ENCODE measurements around the gene HMGN4. TPM values are rescaled to one million over a fixed set of nuclear protein-coding genes. Genes with fewer than 3 reads are reported as not detected.

The HMGN4 gene
- total RNA-seq, 4 donors from 2014 or later: 27.1 to 43.0 (median 39.2) TPM

GRCh38 chr6:26552640-26553188 is 14.5 kb downstream of the HMGN4 start:
- no peak for DNase-seq (ENCODE audit: low spot score in 2 of 2)
- H3K4me3 ChIP-seq (ENCODE audit: low read depth, poor library complexity, severe bottlenecking): no peak overlapping the region
- 52 to 58% methylated on average over 11 of the region's 11 CpGs for WGBS, 2 donors
- TF ChIP-seq POLR2A (IDR thresholded peaks at IDR 0.05): no peak
- TF ChIP-seq, protein P1, sequence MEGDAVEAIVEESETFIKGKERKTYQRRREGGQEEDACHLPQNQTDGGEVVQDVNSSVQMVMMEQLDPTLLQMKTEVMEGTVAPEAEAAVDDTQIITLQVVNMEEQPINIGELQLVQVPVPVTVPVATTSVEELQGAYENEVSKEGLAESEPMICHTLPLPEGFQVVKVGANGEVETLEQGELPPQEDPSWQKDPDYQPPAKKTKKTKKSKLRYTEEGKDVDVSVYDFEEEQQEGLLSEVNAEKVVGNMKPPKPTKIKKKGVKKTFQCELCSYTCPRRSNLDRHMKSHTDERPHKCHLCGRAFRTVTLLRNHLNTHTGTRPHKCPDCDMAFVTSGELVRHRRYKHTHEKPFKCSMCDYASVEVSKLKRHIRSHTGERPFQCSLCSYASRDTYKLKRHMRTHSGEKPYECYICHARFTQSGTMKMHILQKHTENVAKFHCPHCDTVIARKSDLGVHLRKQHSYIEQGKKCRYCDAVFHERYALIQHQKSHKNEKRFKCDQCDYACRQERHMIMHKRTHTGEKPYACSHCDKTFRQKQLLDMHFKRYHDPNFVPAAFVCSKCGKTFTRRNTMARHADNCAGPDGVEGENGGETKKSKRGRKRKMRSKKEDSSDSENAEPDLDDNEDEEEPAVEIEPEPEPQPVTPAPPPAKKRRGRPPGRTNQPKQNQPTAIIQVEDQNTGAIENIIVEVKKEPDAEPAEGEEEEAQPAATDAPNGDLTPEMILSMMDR (IDR thresholded peaks at IDR 0.05): no peak
- intact Hi-C loops (cut with DNase I; ENCODE audit: low total_unique reads): no loop called here

GRCh38 chr6:26553264-26553634 is 15.1 kb downstream of the HMGN4 start:
- intact Hi-C loops (cut with DNase I; ENCODE audit: low total_unique reads): no loop called here
- WGBS, 2 donors: 1 to 2% methylated on average over 13 of the region's 13 CpGs
- peak; percentile 71 to 95 for DNase-seq (ENCODE audit: low spot score in 2 of 2)
- peak overlapping the region; percentile 24 for H3K4me3 ChIP-seq (ENCODE audit: low read depth, poor library complexity, severe bottlenecking)
- TF ChIP-seq POLR2A (IDR thresholded peaks at IDR 0.05): no peak
- TF ChIP-seq, protein P1 (IDR thresholded peaks at IDR 0.05): no peak

DNA sequence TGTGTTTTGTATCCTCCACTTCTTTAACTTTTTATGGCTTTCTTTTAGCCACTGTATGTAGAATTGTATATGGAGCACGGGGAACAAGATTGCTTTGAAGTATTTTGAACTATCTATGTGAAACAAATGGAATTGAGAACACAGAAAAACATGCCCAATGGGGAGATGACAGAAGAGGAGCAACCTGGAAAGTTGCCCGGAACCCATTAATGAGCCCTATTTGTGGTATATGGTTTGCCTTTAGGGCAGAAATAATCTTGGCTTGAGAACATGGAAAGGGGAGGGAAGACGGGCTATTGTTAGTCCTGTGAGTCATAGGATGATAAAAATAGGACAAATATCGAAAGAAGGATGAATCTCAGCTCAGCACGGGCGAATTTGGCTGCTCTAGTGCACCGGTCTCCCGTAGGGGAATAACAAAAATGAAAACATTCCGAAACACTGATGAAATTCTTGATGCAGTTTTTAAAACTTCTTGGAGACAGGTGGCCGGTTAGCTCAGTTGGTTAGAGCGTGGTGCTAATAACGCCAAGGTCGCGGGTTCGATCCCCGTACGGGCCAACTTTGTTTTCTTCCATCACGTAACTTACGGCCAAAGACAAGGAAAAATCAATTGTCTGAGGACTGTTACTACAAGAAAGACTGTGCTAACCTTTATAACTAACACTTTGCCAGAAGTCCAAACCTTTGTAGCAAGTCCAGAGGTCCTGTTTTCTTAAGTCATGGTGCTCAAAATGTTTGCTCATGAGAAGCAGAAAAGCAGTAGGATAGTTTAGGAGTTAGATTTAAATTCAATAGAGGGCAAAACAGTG is 15.7 kb downstream of the HMGN4 start:
- intact Hi-C loops (cut with DNase I; ENCODE audit: low total_unique reads): no loop called here
- peak overlapping the region; percentile 24 for H3K4me3 ChIP-seq (ENCODE audit: low read depth, poor library complexity, severe bottlenecking)
- 0 to 1% methylated on average over 19 of the region's 19 CpGs for WGBS, 2 donors
- DNase-seq (ENCODE audit: low spot score in 2 of 2): peak; percentile 81 to 94
- TF ChIP-seq, protein P1 (IDR thresholded peaks at IDR 0.05): no peak
- TF ChIP-seq POLR2A (IDR thresholded peaks at IDR 0.05): no peak

DNA sequence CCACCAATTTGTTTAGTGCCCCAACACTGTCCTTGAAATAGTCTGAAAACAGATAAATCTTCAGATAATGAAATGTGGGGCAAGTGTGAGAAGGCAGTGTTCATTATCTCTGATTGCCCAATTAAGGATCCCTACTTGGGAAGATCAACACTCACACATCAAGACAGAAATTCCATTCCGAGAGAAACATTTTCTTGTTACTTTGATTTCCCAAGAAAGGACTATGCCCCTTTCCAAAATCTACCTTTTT is 16.2 kb downstream of the HMGN4 start:
- DNase-seq (ENCODE audit: low spot score in 2 of 2): no peak
- TF ChIP-seq, protein P1 (IDR thresholded peaks at IDR 0.05): no peak
- no peak for TF ChIP-seq POLR2A (IDR thresholded peaks at IDR 0.05)
- intact Hi-C loops (cut with DNase I; ENCODE audit: low total_unique reads): no loop called here
- no peak overlapping the region for H3K4me3 ChIP-seq (ENCODE audit: low read depth, poor library complexity, severe bottlenecking)
- WGBS, 2 donors: 25% methylated on average over 1 of the region's 1 CpG

DNA sequence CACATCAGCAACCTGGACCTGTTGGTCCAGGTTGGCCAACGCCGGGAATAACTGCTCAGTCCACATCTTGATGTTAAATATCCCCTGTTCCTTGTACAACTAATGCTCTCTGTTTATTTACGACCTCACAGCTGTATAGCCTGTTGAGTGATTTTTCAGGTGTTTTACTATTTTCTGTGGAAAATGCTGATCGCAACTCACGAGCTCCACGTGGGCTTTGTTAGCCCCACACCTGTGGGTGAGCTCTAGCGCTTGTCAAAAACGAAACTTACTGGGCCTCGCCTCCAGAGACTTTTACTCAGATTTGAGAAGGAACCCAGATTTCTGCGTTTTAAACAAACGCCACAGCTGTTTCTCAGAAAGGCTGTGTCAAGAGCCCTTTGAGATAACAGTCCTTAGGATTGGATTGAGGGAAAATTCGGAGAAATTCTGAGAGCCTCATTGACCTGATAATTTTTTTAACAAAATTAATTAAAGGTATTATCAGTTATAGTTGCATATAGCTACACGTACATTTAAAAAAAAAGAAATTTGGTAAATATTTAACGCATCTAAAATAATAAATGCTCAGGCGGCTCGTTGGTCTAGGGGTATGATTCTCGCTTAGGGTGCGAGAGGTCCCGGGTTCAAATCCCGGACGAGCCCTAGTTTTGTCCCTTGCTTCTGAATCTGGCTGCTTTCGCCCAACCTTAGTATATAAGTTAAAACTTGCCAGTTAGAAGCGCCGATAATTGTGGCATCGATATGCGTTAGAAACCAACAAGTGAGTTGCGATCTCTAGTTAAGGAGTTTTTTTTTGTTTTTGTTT is 16.7 kb downstream of the HMGN4 start:
- WGBS, 2 donors: 14 to 24% methylated on average over 27 of the region's 27 CpGs
- TF ChIP-seq POLR2A (IDR thresholded peaks at IDR 0.05): no peak
- TF ChIP-seq, protein P1 (IDR thresholded peaks at IDR 0.05): no peak
- intact Hi-C loops (cut with DNase I; ENCODE audit: low total_unique reads): no loop called here

More for the DNA sequence above, 16.7 kb downstream of the HMGN4 start:
- no peak overlapping the region for H3K4me3 ChIP-seq (ENCODE audit: low read depth, poor library complexity, severe bottlenecking)
- DNase-seq (ENCODE audit: low spot score in 2 of 2): no peak
